HUDEP-2 (cell line): Measurements from ENCODE around the gene ACACA.

Experiments used
- DNase-seq, 76 experiments: peaks; one replicate each; lab custom pipeline; 2025; ENCODE audit not compliant: unreplicated experiment in 76 of 76; lab: John Stamatoyannopoulos, UW

ACACA gene

GRCh38 chr17:37054894-37055293, 351.7 kb downstream of the ACACA start:
- no peak for DNase-seq

- no peak for DNase-seq
These were observed 354.2 kb downstream of the ACACA start for GRCh38 chr17:37052450-37052849.

GRCh38 chr17:37051833-37052232, 354.8 kb downstream of the ACACA start:
- DNase-seq = no peak

GRCh38 chr17:37051381-37051780, 355.3 kb downstream of the ACACA start:
- DNase-seq = no peak

GRCh38 chr17:37050920-37051319, 355.7 kb downstream of the ACACA start:
- DNase-seq = no peak

GRCh38 chr17:37048811-37049210, 357.8 kb downstream of the ACACA start:
- DNase-seq = no peak

GRCh38 chr17:37047631-37048104, 359.0 kb downstream of the ACACA start:
- DNase-seq = peak in 69 of 76 experiments; percentile 4 to 84 (median 53)

- DNase-seq = no peak
These were observed 361.2 kb downstream of the ACACA start for GRCh38 chr17:37045351-37045922.

- DNase-seq = no peak
These were observed 363.4 kb downstream of the ACACA start for GRCh38 chr17:37043201-37043600.

- no peak for DNase-seq
These were observed 364.7 kb downstream of the ACACA start for GRCh38 chr17:37041932-37042331.

GRCh38 chr17:37039269-37039668, 367.4 kb downstream of the ACACA start:
- no peak for DNase-seq

GRCh38 chr17:37037590-37038155, 369.0 kb downstream of the ACACA start:
- DNase-seq = no peak
